ENCODE data around the gene NT5C1B.

NT5C1B gene

DNA sequence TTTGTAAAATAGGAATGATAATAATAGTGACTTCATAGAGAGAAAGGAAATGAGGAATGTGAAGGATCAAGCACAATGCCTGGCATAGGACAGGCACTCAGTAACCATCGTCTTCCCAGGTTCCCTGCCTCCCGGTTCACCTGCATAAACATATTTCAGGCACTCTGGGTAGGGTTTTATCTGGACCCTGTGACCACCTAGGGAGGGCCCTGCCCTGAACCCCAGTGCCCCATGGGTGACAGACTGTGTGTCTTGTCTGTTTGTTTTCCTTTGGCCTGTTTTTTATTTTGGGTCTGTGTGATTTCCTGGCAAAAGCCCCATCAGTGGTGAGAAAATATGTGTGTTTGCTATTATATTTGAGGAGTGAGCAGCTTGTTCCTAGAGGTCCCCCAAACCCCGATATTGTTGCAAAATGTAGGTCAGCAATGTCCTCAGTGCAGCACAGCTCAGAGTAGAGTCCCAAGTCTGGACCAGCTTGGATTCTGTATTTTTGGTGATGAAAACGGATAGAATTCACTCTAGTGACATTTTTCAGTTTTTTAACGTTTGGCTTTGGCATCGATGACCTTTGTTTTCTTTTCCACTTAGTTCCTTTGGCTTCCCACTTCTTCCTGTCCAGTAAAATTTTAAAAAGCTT is 9.6 kb upstream of the NT5C1B start:
- DNase-seq, result no peak

DNA sequence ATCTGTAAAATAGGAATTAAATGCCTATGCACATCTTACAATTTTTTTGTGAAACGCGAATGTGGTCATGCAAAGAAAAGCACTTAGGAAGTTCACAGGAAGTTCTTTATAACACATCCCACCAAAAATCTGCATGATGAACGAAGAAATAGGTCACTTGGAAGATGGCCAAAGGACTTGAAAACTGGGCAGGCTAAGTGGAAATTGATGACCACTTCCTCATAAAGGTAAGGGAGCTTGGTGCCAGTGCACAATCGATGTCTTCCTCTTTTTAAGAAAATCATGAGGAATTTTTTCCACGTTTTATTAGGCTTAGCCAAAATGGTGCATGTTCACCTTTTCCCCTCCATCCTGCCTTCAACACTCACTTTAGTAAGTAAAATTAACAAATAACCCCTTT is 8.2 kb upstream of the NT5C1B start:
- no peak for DNase-seq

GRCh38 chr2:18596993-18597392 is 7.6 kb upstream of the NT5C1B start:
- DNase-seq, result no peak

- no peak for DNase-seq
These were observed 4.1 kb upstream of the NT5C1B start for GRCh38 chr2:18593496-18593895.

- no peak for DNase-seq
These were observed 3.0 kb upstream of the NT5C1B start for GRCh38 chr2:18592372-18592771.

DNA sequence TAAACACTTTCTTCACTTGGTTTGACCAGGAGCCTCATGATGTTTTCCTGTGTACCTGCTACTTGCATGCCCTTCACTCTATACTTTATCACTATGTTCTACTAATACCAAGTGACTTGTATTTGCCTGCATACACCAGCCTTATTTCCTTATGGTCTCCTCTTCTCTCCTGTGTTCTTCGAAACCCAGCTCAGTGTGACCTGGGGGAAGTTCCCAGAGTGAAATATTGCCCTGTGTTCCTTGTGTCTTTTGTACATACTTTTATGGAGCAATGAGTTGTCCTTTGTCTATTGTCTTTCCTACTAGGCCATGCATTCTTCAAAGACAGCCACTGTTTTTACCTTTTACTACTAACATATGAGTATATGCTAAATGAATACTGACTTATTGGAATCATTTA is 567 bp downstream of the NT5C1B start:
- no peak for DNase-seq

GRCh38 chr2:18588049-18588448 is 1.3 kb downstream of the NT5C1B start:
- DNase-seq, result no peak

GRCh38 chr2:18585526-18585925 is 3.8 kb downstream of the NT5C1B start:
- DNase-seq, result no peak

DNA sequence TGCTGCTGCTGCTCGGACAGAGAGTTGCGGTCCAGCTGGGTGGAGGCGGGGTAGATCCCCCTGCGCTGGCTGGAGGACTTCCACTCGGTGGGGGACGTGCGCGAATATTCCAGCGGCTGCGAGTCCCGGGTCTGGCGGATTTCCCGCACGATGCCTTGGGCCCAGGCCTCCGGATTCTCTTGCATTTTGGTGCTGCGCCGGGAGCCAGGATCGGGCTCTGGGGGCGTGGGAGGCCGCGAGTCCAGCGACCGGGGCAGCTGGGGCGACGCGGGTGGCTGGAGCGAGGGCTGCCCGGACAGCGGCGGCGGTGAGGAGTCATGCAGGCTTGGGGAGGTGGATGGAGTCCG is 4.8 kb downstream of the NT5C1B start:
- DNase-seq, result no peak

DNA sequence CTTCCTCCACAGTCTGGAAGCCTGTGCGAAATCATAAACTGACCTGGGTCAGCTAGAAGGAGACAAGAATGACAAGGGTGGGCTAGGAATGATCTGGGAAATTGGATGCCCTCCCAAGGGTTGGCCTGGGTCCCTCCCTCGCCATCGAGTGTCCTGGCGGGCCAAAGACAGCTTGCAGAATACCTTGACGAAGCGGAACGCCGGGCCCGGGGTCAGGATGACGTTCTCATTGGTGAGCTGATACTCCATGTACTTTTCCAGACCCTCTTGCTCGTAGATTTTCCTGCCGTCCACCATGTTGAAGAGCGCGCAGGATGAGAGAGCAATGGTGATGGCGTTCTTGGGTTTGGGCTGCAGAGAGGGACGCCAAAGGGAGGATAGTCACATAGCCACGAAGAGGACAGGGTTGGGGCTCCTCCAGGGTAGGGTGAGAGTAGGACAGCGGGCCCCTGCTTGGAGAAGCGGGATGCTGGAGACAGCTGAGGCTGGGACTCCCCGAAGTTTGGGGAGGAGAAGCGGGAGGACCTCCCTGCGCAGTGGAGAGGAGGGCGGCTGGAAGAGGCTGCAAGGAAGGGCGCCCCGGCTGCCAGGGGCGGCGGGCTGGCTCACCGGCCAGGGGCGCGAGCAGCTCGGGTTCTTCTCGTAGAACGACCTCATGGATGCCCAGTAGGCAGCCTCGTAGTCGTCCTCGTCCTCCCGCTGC is 5.3 kb downstream of the NT5C1B start:
- no peak for DNase-seq

DNA sequence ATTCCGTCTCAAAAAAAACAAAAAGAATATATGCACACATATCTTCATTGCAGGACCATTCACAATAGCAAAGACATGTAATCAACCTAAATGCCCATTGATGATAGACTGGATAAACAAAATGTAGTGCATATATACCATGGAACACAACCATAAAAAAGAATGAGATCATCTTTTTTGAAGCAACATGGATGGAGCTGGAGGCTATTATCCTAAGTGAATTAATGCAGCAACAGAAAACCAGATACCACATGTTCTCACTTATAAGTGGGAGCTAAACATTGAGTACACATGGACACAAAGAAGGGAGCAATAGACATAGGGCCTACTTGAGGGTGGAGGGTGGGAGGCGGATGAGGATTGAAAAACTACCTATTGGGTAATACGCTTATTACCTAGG is 8.8 kb downstream of the NT5C1B start:
- DNase-seq, result no peak

DNA sequence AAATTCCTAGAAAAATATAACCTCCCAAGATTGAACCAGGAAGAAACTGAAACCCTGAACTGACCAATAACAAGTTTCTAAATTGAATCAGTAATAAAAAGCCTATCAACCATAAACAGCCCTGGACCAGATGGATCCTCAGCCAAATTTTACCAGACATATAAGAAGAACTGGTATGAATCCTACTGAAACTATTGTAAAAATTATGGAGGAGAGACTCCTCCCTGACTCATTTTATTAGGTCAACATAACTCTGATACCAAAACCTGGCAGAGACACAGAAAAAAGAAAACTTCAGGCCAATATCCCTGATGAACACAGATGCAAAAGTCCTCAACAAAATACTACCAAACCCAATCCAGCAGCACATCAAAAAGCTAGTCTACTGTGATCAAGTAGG is 11.3 kb downstream of the NT5C1B start:
- DNase-seq, result no peak

DNA sequence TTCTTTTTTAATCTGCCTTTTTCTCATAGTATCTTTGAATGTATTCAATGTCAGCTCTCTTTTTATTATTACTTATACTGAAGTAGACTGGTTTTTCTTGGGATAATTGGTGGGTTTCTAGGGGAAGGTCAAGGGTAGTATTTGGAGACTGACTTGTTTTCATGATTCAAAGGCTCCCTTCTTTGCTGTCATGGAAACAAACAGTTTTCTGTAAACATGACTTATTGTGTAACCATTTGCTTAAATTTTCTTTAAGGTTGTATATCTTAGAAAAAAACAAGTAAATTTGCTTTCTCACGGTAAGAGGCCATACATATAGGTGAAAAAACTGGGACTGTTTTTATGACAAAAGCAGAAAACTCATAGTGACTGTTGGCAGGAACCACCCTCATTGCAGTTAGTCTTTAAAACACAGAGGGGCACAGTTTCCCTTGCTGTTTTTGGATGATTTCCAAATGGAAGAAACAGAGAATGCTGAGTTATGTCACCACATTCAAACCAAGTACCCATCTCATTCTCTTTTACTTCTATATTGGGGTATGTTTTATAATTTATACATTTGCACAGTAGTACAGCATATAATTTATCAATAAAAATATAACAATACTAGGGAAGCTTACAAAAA is 23.1 kb downstream of the NT5C1B start:
- DNase-seq, result no peak

- DNase-seq, result no peak
These were observed 28.6 kb downstream of the NT5C1B start for GRCh38 chr2:18560797-18561085.

DNA sequence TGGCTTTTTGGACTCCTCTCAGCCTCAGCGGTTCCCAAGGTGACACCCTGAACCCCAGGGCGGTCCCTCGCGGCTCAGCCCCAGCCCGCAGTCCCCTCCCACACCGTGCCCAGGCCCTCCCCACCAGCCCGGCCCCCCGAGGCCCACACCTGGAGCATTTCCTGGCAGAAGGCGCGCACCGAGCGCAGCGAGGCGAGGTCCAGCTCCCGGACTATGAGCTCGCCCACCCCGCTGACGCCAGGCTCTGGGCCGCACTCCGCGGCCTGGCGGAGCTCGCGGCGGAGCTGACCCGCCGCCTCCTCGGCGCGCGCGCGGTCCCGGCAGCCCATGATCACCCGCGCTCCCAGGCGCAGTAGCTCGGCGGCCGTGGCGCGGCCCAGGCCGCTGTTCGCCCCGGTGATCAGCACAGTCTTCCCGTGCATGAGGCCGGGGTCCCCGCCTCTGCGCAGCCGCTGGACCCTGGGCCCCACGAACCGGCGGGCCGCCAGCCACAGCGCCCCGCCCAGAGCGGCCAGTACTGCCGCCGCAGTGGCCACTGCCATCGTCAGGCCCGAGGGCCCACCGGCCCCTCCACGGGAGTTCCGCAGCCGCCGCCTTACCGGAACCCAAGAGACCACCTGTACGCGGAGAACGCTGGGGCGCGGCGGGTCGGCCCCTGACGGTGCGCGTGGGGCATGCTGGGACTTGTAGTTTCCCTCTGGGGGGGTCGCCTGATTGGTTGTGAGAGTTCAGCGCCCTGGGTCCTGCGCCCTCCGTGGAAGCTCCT is 29.2 kb downstream of the NT5C1B start, which contains the start of gene RDH14:
TSS of gene RDH14 (minus strand) at position 623 of the 766 bp plus-strand sequence. CDS start at position 542, 81 bp downstream.
- peak; percentile 72 for DNase-seq

DNA sequence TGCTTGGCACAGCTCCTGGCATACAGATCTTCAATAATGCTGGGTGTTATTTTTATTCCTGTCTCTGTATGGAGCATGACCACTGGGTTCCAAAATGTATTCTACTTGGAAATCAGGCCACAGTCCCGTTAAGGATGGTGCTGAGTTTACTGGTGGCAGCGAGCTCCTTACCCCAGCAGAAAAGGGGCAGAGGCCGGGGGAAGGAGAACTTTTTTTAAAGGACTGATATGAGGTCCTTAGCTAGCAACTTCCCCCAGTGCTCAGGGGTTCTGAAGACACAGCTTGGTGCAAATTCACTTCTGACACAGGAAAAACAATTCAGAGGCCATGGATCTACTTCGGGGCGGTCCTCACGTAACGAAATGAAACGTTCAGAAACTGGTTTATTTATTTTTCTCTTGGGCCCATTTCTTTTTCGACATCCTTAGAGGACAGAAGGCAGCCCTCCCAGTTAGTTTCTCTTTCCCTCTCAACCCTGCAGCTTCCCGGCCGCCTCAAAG is 29.8 kb downstream of the NT5C1B start:
- DNase-seq, result peak; percentile 34

- DNase-seq, result no peak
These were observed 30.9 kb downstream of the NT5C1B start for GRCh38 chr2:18558458-18558857.

GRCh38 chr2:18557121-18557520 is 32.2 kb downstream of the NT5C1B start:
- DNase-seq, result no peak

- peak; percentile 76 for DNase-seq
These were observed 36.9 kb downstream of the NT5C1B start for GRCh38 chr2:18552351-18553077.

DNA sequence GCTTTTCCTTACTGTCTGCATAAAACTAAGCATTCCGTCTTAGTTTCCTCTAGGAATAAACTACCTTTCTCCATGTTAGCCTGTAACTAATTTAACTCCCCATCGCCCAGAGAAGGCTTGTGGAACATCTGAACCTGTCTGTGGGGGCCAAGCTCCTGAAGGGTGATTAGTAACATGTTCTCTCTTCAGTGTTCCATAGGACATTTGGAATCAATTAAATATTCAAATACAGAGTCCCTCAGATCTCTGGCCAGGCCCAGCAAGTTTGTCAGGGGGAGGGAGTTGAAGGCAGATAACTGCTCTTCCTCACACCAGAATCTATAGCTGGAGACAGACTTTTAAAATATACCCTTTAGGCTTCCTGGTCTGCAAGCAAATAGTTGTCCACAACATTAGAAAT is 37.7 kb downstream of the NT5C1B start:
- no peak for DNase-seq

DNA sequence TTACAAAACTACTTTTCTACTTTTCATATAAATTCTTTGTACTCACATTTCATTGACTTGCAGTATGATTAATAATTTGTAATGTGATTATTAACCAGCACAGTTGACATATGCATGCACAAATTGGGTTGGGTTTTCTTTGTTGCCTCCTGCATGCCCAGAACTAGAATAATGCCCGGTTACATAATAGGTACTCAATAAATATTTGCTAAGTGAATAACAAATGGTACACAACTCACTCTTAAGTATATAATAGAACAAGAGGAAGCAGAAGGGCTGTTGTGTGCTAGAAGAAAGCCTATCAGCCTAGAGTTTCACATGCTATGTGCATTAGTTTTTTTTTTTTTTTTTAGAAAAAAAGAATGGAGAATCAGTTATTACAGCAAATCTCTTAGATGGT is 38.2 kb downstream of the NT5C1B start:
- peak; percentile 45 for DNase-seq

GRCh38 chr2:18550433-18550832 is 38.9 kb downstream of the NT5C1B start:
- DNase-seq, result no peak

- DNase-seq, result no peak
These were observed 40.3 kb downstream of the NT5C1B start for GRCh38 chr2:18549083-18549482.

All from NCI-H2029 treated with DMSO at 0.1 percent for 48 hours (cell line).